GM18520 (cell line): ENCODE measurements around the gene ASF1A.
"Not testable (repeated sequence)": the region's sequence is repeated elsewhere in the genome, so short reads cannot be mapped to it uniquely, and the experiment has no call there.

Experiments
- ATAC-seq: cut with Tn5 transposase; IDR thresholded peaks from one replicate; pipeline ENCODE4 v1.9.1; 2021; ENCODE audit not compliant: unreplicated experiment

ASF1A gene

DNA sequence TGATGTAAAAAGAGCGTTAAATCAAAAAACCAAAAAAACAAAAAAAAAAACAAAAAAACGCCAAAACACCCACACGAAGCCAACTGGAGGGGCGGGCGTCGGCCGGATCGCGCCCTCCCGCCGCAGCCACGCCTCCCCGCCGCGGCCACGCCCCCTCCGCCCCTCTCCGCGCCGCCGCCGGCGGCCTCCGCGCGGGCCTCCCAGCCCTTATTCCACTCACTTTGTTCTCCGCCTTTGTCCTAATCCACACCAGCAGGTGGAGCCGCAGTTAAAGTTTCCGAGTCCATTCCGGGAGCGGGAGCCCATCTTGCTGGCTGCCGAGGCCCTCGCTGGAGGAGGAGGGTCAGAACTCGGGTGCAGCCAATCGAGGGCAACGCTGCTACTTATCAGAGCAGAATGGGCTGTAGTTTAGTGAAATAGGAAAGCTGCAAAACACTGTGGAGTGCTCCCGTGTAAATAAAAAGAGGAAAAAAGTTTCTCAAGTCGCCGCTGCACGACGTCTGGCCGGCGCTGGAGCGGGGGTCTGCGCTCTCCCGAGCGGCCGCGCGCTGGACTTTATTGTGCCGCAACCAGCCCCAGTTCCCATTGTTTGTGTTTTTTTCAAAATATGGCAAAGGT, at the start of gene ASF1A:
Gene ASF1A, plus strand, starts transcription at position 346 of the 618 bp plus-strand sequence. Its CDS starts 262 bp downstream, at position 608.
- ATAC-seq, result peak; percentile 63

DNA sequence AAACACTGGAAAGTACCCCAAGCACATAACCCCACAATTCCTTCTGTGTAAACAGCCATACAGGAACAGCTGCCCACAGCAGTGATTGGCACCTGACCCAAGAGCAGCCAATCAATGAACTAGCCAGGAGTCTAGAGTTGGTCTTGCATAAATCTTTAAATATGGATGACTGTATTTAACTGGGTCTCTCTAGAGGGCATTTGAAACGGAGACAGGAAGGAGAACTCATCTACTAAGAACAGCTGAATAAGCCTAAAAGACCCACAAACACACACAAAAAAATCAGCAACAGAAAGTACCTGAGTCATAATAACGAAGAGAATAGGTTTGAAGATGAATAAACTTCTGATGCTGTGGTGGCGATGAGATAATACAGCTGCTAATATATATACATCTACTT, 49.0 kb upstream of the ASF1A start:
- peak; percentile 45 for ATAC-seq

DNA sequence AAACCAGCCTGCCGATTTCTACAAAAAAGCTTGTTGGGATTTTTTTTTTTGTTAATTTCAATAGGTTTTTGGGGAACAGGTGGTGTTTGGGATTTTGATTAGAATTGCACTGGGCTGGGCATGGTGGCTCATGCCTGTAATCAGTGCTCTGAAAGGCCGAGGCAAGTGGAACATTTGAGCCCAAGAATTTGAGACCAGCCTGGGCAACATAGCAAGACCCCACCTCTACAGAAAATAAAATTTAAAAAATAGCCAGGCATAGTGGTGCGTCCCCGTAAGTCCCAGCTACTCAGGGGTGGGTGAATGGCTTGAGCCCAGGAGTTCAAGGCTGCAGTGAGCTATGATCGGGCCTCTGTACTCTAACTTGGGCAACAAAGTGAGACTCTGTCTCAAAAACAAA, 40.5 kb upstream of the ASF1A start:
- no peak for ATAC-seq

DNA sequence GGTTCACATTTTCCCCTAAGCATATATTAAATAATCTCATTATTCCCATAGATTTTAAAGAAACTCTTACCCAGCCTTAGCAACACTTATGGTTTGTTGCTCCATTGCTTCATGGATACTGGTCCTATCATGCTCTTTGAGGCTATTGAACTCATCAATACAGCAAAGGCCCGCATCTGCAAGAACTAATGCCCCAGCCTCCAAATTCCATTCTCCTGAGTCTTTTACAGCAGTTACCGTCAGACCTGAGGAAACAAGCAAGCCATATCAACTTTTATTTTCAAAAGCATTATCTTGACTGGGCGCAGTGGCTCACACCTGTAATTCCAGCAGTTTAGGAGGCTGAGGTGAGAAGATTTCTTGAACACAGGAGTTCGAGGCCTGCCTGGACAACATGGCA, 37.7 kb upstream of the ASF1A start:
- no peak for ATAC-seq

- peak; percentile 46 for ATAC-seq
These were observed 34.4 kb upstream of the ASF1A start for GRCh38 chr6:118859517-118860064.

GRCh38 chr6:118860363-118860762, 33.6 kb upstream of the ASF1A start:
- ATAC-seq, result no peak

DNA sequence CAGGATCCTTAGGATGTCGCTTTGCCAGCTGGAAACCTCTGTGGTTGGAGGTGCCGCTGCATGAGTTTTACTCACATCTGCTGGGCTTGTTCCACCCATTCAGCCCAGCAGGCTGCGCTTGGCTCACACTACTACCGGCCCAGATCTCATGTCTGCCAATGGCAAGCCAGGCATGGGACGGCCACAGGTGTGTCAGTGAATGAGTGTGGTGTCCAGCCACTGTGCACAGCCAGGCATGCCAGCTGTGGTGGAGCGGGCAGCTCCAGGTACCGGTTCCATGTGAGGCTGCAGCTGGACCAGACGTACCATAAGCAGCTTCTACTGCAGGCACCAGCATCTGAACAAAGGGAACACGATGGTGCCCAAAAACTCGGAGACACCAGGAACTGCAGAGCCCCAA, 33.1 kb upstream of the ASF1A start:
- no peak for ATAC-seq

DNA sequence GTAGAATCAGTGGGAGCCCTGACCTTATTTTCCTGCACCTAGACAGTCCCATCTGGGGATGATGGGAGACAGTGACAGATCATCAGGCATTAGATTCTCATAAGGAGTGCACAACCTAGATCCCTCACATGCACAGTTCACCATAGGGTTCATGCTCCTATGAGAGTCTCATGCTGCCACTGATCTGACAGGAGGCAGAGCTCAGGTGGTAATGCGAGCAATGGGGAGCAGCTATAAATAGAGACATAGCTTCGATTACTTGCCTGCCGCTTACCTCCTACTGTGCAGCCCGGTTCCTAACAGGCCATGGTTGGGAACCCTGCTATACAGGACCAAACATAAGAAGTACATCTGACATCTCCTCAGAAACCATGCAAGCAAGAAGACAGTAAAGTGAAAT, 31.5 kb upstream of the ASF1A start:
- ATAC-seq, result no peak

GRCh38 chr6:118864341-118865099, 29.4 kb upstream of the ASF1A start:
- no peak for ATAC-seq

DNA sequence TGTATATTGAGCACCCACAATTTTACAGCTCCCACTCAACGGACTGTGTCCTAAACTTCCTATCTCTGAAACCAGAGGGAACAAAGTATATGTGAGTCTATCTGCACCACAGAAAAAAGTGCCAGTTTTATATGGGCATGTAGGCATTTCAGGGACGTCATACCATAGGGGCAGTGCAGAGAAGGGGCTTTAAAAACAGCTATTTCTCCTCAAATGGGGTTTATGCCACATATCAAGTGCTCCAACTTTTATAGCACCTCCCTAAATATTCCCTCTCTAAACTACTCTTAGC, 28.9 kb upstream of the ASF1A start:
- ATAC-seq, result no peak

- no peak for ATAC-seq
These were observed 26.8 kb upstream of the ASF1A start for GRCh38 chr6:118867181-118867580.

DNA sequence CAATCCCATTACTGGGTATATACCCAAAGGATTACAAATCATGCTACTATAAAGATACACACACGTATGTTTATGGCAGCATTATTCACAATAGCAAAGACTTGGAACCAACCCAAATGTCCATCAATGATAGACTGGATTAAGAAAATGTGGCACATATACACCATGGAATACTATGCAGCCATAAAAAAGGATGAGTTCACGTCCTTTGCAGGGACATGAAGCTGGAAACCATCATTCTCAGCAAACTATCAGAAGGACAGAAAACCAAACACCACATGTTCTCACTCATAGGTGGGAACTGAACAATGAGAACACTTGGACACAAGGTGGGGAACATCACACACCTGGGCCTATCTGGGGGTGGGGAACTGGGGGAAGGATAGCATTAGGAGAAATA, 25.1 kb upstream of the ASF1A start:
- not testable (repeated sequence) for ATAC-seq

DNA sequence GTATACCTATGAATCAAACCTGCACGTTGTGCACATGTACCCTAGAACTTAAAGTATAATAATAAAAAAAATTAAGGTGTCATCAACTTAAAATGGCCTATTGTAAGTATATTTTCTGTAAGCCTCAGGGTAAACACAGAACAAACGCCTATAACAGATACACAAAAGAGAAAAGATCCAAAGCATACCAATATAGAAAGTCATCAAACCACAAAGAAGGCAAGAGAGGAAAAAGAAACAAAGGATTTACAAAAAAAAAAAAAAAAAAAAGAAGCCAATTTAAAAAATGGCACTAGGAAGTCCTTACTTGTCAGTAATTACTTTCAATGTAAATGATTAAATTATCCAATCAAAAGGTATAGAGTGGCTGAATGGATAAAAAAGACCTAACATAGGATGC, 24.6 kb upstream of the ASF1A start:
- no peak for ATAC-seq

GRCh38 chr6:118869894-118870589, 23.9 kb upstream of the ASF1A start:
- no peak for ATAC-seq

DNA sequence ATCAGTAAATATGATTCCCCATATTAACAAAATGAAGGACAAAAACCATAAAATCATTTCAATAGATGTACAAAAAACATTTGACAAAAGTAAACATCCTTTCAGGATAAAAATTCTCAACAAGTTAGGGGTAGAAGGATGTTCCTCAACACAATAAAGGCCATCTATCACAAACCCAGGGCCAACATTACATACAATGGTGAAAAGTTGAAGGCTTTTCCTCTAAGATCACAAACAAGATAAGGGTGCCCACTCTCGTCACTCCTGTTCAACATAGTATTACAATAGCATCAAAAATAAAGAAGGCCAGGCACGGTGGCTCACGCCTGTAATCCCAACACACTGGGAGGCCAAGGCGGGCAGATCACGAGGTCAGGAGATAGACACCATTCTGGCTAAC, 22.6 kb upstream of the ASF1A start:
- ATAC-seq, result no peak

- ATAC-seq, result no peak
These were observed 21.6 kb upstream of the ASF1A start for GRCh38 chr6:118872318-118872717.

GRCh38 chr6:118872726-118873125, 21.2 kb upstream of the ASF1A start:
- no peak for ATAC-seq

DNA sequence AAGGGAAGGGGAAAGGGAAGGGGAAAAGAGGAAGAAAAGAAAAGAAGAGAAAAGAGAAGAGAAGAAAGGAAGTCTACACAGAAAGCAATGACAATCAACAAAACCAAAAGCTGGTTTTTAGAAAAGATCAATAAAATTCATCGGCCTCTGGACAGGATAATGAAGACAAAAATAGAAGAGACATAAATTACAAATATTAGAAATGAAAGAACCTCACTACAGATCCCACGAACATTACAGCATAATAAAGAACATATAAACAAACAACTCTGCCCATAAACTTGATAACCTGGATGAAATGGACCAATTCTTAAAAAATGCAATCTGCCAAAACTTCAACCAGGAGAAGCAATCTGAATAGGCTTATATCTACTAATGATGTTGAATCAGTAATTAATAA, 20.7 kb upstream of the ASF1A start:
- ATAC-seq, result no peak

- ATAC-seq, result no peak
These were observed 18.3 kb upstream of the ASF1A start for GRCh38 chr6:118875672-118876071.

GRCh38 chr6:118876198-118876597, 17.8 kb upstream of the ASF1A start:
- no peak for ATAC-seq

GRCh38 chr6:118876814-118877213, 17.1 kb upstream of the ASF1A start:
- ATAC-seq, result no peak

DNA sequence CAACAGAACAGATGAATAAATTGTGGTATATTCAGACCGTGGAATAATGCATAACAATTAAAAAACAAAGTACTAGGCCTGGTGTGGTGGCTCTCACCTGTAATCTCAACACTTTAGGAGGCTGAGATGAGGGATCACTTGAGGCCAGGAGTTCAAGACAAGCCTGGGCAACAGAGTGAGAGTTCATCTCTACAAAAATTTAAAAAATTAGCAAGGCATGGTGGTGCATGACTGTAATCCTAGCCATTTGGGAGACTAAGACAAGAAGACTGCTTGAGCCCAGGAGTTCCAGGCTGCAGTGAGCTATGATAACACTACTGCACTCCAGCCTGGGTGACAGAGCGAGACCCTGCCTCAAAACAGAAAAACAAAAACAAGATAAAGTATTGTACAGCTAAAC, 16.1 kb upstream of the ASF1A start:
- ATAC-seq, result no peak
